Stimulated activated CD4-positive, alpha-beta T cell treated with anti-CD3 and anti-CD28 coated beads, Interleukin-15, amount 100 ng/mL, for 48 hours (primary cell): ENCODE data around the gene CRHR1.
"Not testable (repeated sequence)": the region's sequence is repeated elsewhere in the genome, so short reads cannot be mapped to it uniquely, and the experiment has no call there.

Source experiments
- DNase-seq, 2 donors: peaks; one replicate each; pipeline ENCODE4 v3.0.0-alpha.2; 2020; ENCODE audit warnings: low read depth in 2 of 2

Gene CRHR1

DNA sequence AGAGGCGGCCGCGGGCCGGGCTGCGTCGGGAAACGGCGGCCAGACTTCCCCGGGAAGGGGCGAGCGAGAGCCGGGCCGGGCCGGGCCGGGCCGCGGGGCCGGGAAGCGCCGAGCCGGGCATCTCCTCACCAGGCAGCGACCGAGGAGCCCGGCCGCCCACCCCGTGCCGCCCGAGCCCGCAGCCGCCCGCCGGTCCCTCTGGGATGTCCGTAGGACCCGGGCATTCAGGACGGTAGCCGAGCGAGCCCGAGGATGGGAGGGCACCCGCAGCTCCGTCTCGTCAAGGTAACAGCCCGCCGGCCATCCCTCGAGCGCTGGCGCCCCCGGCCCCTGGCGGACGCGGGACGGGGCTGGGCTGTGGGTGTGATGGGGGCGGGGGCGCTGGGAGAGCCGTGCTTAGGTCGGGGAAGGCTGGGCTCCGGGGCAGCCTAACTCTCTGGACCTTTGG is at the start of gene CRHR1:
CRHR1 (plus strand) TSS at position 28 of the 448 bp plus-strand sequence; CDS start at position 253, 225 bp downstream.
- no peak for DNase-seq

DNA sequence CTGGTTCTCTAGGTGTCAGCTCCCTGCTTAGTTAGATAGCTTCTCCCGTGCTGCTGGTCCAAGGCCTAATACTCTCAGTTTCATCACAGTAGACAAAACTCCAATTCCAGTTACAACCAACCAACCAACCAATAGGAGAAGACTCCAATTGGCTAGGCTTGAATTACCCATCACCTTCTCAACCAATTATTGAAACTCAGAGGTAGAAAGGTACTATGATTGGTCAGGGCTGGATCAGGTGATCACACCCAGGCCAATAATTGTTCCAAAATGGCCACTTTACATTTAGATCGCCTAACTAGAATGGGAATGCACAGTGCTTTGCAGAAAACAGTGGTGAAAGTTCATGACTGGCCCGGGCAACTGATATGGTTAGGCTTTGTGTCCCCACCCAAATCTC is 49.5 kb upstream of the CRHR1 start:
- no peak for DNase-seq

DNA sequence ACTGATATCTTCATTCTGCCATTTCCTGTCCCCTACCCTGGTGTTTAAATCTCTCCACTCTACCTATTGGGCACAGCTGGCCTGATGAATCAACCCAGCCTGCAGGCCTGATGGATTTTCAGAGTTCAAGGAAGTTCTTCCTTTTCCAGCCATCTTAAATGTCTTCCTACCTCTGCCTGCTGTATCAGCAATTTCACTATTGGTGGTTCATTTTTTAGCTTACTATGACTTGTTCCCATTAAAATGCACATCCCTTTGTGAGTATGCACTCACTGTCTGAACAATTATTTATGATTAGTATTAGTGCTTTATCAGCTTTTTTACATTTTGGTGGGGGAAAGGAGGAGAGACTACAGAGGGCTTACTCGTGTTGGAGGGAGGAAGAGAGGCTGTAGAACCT is 48.6 kb upstream of the CRHR1 start:
- no peak for DNase-seq

DNA sequence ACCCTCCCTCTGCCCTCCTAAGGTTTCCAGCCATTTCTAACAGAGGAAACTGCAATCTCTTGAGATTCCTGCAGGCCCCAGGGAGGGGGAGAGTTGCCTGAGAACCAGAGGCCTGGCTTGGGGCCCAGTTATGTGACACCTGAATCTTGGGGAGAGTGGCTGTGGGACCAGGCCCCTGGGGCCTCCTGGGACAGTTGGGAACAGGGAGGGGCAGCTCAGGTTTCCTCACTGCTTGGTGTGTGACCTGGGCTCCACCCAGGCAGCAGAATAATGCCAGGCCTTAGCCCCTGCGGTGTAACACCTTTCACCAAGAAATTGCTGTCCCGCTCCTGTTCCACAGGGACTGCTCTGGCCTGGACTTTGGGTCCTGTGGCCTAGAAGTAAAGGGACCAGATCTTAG is 44.3 kb upstream of the CRHR1 start:
- DNase-seq, result no peak

DNA sequence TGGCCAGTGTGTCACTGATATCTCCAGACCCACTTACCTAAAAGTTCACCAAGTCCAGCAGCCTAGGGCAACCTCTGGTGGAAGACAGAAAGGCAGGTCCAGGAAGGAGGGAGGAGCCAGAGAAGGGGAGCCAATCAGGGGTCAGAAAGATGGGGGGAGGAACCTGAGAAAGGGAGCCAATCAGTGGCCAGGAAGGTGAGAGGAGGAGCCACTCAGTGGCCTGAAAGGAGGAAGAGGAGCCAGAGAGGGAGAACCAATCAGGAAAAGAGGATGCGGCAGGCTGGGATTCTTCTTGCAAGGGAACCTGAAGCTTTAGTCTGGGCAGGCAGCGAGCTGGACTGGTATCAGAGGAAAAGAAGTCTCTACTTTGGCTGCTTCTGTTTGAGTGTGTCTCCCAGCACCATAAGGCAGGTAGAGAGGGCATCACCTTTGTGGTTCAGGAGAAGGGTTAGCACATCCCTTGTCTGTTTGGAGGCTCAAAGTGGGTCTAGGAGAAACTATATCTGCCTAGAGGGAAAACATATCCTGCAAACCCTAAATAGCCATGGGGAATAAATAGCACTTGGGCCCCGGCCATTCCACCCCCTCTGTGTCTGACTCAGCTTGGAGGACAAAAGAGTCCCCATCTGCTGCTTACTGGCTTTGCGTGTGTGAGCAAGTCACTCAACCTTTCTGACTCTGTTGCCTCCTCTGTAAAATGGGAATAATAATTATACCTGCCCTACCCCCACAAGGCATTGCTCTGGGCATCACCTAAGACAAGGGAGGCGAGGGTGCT is 43.4 kb upstream of the CRHR1 start:
- DNase-seq, result peak; percentile 10 to 21

DNA sequence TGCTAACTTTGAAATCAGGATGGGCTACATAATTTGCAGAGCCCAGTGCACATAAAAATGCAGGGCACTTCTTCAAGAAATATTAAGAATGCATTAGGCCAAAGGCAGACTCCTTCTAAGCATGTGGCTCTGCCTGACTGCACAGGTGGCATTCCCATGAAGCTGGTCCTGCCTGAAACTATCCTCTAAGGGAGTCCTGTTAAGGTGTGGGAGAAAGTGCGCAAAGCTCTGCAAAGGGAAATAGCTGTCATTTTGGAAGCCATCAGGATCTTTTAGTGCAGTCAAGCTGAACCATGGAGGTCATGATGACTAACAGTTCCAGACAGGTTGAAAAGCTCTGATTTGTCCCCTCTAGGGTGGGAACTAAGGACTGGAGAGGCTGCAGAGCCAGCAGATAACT is 41.9 kb upstream of the CRHR1 start:
- DNase-seq, result no peak

DNA sequence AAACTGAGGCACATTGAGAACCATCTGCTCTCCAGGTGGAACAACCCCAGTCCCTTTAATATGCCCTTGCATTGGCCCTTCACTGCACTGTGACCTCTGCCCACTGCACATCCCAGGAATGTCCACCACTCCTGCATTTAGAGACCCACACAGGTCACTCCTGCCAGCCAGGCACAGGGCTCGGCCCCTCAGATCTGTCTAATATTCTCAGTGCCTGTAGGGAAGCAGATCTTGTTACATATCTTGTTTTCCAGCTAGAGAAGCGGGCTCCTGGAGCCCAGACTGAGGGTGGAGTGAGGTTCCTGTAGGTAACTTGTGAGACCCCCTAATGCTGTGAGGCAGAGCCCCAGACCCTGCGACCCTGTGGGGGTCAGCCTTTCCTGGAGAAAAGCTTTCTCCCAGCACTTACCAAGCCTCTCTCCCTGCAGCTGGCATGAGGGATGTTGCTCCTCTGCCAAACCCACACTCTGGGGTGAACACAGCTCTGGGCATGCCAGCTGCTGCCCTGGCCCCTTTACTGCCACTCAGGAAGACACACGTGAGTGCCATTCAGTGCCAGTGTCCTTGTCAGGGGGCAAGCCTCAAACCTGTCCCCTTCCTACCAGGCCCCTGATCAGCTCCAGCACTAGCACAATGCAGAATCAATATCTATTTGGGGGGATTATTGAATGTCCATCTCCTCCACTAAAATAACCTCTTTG is 40.3 kb upstream of the CRHR1 start:
- no peak for DNase-seq

DNA sequence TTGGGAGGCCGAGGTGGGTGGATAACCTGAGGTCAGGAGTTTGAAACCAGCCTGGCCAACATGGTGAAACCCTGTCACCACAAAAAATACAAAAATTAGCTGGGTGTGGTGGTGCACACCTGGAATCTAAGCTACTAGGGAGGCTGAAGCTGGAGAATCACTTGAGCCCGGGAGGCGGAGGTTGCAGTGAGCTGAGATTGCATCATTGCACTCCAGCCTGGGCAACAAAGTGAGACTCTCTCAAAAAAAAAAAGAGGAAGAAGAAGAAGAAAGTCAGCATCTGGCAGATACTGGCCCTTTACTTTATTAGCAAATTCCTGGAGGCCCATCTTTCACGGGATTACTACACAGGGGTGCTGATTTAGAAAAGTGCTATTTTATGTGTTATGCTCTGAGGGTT is 39.3 kb upstream of the CRHR1 start:
- DNase-seq, result not testable (repeated sequence)

DNA sequence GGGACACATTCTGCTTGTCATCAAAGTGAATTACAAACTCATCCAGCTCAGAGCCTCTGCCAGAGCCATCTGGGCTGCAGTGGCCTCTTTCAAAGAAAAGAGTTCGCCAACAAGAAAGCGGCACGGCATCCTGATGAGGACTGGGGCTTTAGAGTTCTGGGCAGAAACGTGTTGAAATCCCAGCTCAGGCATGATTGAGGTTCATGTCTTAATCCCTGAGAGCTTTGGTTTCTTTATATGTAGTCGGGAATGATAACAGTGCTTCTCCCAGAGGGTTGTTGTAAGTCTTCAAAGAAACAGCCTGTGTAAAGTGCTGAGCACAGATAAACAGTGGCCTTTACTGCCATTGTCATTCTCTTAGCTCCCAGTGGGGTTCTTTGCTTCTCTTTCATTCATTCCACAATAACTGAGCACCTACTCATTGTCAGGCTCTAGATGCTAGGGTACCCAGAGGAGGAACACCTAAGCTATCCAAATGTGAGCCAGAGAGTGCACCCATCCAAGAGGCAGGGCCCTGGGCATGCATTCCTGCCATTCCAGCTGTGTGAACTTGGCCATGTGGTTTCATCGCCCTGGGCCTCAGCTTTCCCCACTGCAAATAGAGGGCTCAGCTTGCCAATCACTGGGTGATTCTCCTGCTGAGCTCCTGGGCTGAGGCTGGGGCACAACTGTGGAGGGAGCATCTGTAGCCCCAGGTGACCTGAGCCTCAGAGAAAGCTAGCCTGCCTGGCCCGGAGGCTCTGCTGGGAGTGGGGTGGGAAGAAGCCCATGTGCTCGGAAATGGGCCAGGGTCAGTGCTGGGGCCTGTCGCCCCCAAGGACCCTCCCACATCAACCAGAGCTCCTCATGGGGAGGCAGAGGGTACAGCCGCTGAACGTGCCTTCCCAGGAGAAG is 38.3 kb upstream of the CRHR1 start:
- DNase-seq, result no peak

DNA sequence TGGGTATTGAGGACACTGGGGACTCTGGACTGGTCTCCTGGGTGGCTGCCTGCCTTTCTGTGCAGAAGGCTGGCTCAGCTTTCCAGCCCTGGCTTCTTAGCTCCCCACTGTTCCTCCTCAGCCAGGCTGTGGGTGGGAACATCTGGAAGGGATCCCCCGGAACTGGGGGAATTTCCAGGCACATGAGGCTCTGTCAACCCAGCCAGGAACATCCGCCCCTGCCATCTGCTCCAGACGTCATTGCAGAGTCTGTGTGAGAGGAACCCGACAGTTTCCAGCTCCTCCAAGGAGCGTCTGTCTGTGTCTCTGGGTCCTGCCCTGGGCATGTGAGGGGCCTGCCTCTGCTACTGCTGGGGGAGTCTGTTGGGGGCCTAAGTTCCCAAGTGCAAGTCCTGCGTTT is 36.2 kb upstream of the CRHR1 start:
- no peak for DNase-seq

DNA sequence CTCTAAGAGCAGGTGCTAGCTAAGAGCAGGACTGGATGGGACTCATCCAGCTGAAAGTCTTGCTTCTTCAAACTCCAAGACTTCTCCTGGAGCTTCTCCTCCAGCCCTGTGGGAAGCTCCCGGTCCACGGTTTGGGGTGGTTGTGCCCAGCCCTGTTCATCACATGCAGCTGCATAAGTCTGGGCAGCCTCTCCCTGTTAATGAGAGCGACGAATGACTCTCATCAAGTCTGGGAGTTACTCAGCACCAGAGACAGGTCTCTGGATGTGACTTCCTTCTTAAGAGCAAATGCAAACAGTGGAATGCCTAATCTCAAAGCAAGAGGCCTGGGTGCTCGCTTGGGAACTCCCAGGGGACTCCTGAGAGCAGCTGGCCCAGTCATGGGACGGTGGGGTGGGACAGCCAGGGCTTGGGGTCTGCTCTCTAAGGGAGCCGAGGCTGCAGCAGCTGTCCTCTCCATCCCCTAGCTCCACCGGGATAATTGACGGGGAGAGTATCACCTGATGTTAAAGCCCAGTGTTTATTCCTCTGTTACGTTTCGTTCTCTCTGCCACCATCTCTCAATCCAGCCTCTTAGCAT is 35.3 kb upstream of the CRHR1 start:
- DNase-seq, result no peak

DNA sequence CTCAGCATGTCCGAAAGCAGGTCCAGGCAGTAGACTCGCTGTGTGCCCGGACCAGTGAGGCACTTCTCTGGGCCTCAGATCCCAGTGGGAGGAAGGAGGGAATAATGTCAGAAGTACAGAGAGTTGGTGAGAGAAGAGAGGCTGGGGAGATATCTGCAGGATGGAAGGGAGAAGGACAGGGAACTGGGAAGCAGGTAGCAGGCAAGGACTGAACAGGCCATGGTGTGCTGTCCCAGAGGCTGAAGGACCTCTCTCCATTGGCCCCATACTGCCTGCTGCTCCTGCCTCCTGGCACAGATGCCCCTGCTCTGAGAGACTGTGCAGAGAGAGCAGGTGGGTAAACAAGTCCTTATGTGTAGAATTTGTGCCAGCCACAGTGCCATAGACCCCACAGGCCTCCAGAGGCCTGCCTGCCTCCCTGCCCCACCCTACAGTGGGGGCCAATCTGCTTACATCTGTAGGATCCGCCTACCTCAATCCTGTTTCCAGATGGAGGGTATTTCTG is 34.2 kb upstream of the CRHR1 start:
- no peak for DNase-seq

DNA sequence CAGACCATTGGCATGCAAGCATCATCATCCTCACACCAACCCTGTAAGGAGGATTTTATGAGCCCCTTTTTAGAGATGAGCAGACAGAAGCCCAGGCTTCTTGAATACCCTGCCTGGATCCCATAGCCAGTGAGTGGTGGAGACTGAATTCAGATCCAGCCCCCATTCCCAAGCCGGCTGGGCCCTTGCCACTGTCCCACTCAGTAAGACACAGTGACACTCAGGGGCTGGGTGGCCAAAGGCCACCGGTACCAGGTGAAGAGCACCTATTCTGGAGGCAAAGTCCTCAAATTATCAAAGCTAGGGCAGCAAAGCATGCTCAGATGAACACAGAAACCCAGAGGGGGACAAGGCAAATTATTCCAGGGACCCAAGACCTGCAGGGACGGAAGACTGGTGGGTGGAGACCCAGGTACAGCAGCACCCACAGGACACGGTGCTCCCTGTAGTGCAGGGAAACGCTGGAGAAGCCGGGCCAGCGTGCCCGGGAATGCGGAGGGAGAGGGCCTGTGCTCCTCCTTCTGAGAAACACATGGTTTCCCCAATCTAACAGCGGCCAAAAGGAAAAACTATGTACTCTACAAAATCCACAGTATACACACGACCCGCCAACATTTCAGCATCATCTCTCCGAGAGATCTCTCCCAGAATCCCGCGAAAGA is 33.2 kb upstream of the CRHR1 start:
- no peak for DNase-seq

DNA sequence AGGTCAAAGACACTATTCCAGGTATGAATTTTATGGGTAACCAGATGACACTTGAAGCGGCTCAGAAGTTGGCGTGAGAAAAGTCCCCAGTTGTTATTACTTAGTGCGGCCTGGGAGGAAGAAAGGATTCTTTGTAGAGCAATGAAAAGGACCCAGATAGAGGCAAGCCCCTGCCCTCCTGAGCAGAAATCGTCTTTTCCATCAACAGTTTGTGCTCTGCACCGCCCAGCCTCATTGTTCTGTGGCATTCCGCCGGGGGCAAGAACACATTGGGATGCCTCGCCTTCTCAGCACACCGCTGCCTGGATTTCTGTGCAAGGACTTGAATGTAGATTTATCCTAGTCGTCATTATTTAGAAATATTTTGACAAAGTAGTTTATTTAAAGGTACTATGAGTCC is 32.7 kb upstream of the CRHR1 start:
- DNase-seq, result no peak

DNA sequence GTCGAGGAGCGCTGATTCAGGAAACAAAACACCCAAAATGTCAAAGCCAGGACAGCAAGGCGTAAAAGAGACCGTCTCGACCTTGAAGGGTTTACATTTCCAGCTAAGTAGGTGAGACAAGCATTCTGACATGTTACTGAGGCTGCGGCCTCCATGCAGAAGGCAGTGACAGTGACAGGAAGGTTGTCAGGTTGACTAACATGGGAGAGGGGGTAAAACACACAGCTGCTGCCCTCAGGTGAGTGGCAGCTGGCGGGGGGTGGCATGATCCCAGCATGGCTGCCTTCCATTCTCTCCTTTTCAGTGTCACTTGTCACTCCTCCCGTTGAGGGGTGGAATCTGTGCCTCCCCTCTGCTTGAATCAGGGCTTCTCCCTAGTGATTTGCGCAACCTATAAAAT is 31.9 kb upstream of the CRHR1 start:
- no peak for DNase-seq

DNA sequence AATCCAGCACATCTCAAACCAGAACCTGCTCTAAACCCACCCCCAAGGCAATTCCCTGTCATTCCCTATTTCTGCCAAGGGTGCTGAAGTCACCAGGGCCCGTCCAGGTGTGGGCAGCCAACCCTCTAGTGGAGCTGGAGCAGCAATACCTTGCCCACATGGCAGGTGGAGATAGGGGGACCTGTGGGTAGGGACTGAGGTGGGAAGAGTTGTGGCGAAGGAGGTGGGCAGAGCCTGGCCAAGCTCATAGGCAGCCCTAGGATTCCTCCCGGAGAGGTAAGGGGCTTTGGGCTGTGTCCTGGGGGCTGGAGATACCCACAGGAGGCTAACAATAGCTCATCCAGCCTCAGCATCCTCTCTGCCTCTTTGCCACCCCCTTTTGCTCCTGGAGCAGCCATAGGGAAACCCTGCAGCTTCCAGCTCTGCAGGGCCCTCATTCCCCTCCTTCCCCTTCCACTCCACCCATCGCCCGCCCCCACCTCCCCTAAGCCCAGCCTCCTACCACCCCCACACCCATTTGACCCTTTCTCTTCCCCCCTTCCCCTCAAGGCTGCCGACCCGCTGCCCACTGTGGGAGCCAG is 30.4 kb upstream of the CRHR1 start:
- no peak for DNase-seq

DNA sequence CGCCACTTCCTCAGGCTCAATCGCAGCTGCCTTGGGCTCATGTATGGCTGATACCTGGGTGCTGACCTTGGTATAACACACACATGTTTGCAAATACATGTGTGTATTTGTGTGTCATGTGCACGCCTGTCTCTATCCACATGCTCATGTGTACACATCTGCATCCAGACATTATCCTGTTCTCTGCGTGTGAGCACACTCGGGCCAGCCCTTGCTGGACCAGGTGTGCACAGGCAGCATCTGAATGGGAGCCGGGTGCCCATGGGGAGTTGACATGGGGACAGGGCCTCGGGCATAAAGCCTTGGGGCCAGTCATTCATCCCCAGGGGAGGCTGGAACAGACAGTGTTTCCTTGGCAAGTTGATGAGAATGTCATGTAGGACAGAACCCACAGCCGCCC is 29.1 kb upstream of the CRHR1 start:
- no peak for DNase-seq

DNA sequence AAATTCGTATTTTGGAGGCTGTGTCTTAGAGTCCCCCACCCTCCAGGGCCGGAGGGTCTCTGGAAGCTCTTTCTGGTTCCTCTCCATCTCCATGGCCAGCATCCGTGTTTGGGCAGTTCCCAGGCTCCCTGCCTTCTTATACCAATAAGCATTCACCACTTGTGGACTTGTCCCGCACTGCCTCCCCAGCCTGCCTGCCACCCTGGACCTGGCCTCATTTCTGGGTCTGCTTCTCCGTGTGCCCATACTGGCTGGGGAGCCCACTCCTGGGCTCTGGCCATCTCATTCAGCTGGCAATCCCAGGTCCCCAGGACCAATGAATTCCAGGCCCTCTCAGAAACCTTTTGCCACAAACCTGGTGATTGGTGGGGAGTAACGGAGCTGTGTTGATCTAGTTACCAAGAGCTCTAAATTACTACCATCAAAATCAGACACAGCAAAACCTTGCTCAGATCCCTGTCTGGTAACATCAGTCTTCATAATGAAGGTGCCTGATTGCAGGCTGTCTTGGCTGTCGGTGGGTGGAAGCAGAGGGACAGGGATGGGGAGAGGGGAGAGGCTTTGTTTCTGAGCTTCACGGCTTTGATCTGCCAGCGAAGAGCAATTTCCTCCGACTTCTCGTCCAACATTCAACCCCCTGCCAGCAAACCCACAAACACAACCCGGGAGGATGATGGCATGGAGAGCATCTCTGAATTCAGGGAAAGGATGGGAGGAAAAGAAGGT is 27.7 kb upstream of the CRHR1 start:
- DNase-seq, result no peak

DNA sequence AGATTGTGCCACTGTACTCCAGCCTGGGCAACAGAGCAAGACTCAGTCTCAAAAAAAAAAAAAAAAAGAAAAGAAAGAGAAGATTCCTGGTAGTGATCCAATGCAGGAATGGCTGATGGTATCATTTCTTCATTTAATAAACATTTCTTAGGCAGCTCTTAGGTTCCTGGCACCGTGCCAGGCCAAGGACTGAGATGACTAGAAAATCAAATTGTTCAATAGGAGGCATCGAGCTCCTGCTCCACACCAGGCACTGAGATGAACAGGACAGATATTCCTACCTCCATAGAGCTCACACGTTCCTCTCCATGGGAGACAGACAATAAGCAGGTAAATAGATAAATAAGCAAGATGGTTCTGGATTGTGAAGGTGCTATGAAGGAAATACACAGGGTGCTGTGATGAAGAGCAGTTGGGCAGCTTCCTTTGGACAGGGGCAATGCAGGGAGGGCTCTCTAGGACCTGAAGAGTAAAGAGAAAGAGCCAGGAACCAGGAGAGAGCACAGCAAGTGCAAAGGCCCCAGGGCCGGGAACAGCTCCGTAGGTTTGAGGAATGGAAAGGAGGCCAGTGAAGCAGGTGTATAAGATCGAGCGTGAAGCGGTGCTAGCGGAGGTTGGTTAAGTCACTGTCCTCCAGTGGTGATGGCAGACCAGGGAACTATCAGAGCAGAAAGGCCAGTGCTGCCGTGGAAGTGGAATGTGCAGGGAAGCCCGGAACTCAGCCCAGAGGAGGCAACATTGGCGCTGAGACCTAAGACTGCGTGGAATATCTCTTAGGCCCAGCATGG is 26.5 kb upstream of the CRHR1 start:
- no peak for DNase-seq
